SU-DHL-6 (cell line): ENCODE measurements around the gene TMEM184C.

ENCODE experiments used
- EZH2phosphoT487 ChIP-seq: fragments of 200-600 bp; sonication (generic), shearing (Covaris generic); conservative IDR thresholded peaks from 2 replicates; pipeline ENCODE4 v1.6.1; 2018; ENCODE audit warnings: mild to moderate bottlenecking, antibody characterized with exemption, low read length, moderate library complexity, mixed read lengths
- TF ChIP-seq, protein P1 (sequence below): fragments of 200-600 bp; sonication (generic); IDR thresholded peaks from one replicate; pipeline ENCODE4 v1.5.1; 2017; ENCODE audit warnings: antibody characterized with exemption, mild to moderate bottlenecking, low read length, moderate library complexity; ENCODE audit not compliant: insufficient read depth, poor library complexity, severe bottlenecking

GRCh38 chr4:147570616-147571015 is 46.6 kb upstream of the TMEM184C start:
- TF ChIP-seq EZH2phosphoT487, result no peak
- TF ChIP-seq, protein P1, sequence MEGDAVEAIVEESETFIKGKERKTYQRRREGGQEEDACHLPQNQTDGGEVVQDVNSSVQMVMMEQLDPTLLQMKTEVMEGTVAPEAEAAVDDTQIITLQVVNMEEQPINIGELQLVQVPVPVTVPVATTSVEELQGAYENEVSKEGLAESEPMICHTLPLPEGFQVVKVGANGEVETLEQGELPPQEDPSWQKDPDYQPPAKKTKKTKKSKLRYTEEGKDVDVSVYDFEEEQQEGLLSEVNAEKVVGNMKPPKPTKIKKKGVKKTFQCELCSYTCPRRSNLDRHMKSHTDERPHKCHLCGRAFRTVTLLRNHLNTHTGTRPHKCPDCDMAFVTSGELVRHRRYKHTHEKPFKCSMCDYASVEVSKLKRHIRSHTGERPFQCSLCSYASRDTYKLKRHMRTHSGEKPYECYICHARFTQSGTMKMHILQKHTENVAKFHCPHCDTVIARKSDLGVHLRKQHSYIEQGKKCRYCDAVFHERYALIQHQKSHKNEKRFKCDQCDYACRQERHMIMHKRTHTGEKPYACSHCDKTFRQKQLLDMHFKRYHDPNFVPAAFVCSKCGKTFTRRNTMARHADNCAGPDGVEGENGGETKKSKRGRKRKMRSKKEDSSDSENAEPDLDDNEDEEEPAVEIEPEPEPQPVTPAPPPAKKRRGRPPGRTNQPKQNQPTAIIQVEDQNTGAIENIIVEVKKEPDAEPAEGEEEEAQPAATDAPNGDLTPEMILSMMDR, result no peak
